OCI-LY7 (cell line): Measurements from ENCODE around the gene IL1RAPL1. TPM values are rescaled to one million over a fixed set of nuclear protein-coding genes. Genes with fewer than 3 reads are reported as not detected.

ENCODE experiments used
- BruUV-seq: library from RNA; stranded (reverse); fragments of 400-500 nt; replicated peaks from 2 replicates; lab custom pipeline; 2021; lab: Mats Ljungman, UMichigan
- CTCF ChIA-PET: fragments of 300-600 bp; sonication (Branson Sonifier 250); formaldehyde crosslinking; loops from one replicate; lab custom pipeline; 2022; ENCODE audit warnings: antibody characterized with exemption; ENCODE audit not compliant: unreplicated experiment; lab: Charles Lee
- POLR2A ChIA-PET: fragments of 300-600 bp; sonication (Branson Sonifier 250); formaldehyde crosslinking; loops from one replicate; lab custom pipeline; 2022; ENCODE audit warnings: antibody characterized with exemption; lab: Charles Lee
- DNase-seq: peaks from one replicate; pipeline ENCODE4 v3.0.0-alpha.2; 2015; ENCODE audit warnings: low spot score
- H2AFZ ChIP-seq: fragments of 200-600 bp; sonication (generic), shearing (Covaris generic); 2 replicates; pipeline ENCODE4 v1.6.1; 2014; ENCODE audit warnings: mild to moderate bottlenecking, antibody characterized with exemption, low read length, moderate library complexity
- H3K27ac ChIP-seq: fragments of 200-600 bp; sonication (generic); 2 replicates; pipeline ENCODE4 v1.5.1; 2014; ENCODE audit warnings: mixed run types, low read depth, mild to moderate bottlenecking, moderate library complexity, low read length, inconsistent platforms; ENCODE audit not compliant: poor library complexity, severe bottlenecking
- H3K36me3 ChIP-seq: fragments of 200-600 bp; sonication (generic); 2 replicates; pipeline ENCODE4 v1.6.1; 2014; ENCODE audit warnings: mild to moderate bottlenecking, antibody characterized with exemption, low read length, moderate library complexity, mixed read lengths; ENCODE audit not compliant: insufficient read depth
- H3K4me1 ChIP-seq: fragments of 200-600 bp; sonication (generic); 2 replicates; pipeline ENCODE4 v1.5.1; 2014; ENCODE audit warnings: mild to moderate bottlenecking, low read length; ENCODE audit not compliant: insufficient read depth, poor library complexity, severe bottlenecking
- H3K4me2 ChIP-seq: fragments of 200-600 bp; sonication (generic); 2 replicates; pipeline ENCODE4 v1.6.1; 2014; ENCODE audit warnings: mild to moderate bottlenecking, low read length
- H3K4me3 ChIP-seq: fragments of 200-600 bp; sonication (generic); 2 replicates; pipeline ENCODE4 v1.5.1; 2014; ENCODE audit warnings: mild to moderate bottlenecking, low read depth, low read length; ENCODE audit not compliant: poor library complexity, severe bottlenecking
- H3K79me2 ChIP-seq: fragments of 200-600 bp; sonication (generic); 2 replicates; pipeline ENCODE4 v1.6.1; 2016; ENCODE audit warnings: low read depth, mild to moderate bottlenecking, low read length, moderate library complexity, mixed read lengths; ENCODE audit not compliant: insufficient read depth
- H3K9me2 ChIP-seq: fragments of 200-600 bp; sonication (generic); 2 replicates; pipeline ENCODE4 v1.6.1; 2016; ENCODE audit warnings: mild to moderate bottlenecking, low read length, mixed read lengths; ENCODE audit not compliant: insufficient read depth
- H3K9me3 ChIP-seq: fragments of 200-600 bp; sonication (generic); 2 replicates; pipeline ENCODE4 v1.6.1; 2014; ENCODE audit warnings: mild to moderate bottlenecking, mixed run types, low read length, mixed read lengths
- H4K20me1 ChIP-seq: fragments of 200-600 bp; sonication (generic); 2 replicates; pipeline ENCODE4 v1.6.1; 2014; ENCODE audit warnings: mild to moderate bottlenecking, antibody characterized with exemption, low read length, moderate library complexity, mixed read lengths; ENCODE audit not compliant: insufficient read depth
- CTCF ChIP-seq: fragments of 200-600 bp; sonication (generic); conservative IDR thresholded peaks from 2 replicates; pipeline ENCODE4 v1.5.1; 2014; ENCODE audit warnings: mild to moderate bottlenecking, antibody characterized with exemption, low read length, moderate library complexity, mixed read lengths
- EZH2phosphoT487 ChIP-seq: fragments of 200-600 bp; sonication (generic); IDR thresholded peaks from 2 replicates; pipeline ENCODE4 v1.6.1; 2018; ENCODE audit warnings: low read depth, borderline replicate concordance, mild to moderate bottlenecking, mixed run types, antibody characterized with exemption, low read length, moderate library complexity, mixed read lengths
- intact Hi-C: fragments of 100-400 bp; cut with micrococcal nuclease; formaldehyde crosslinking; loops from one replicate; pipeline ENCODE4 v1.10.0; 2022; ENCODE audit not compliant: unreplicated experiment
- total RNA-seq, 2 experiments: library from RNA; depleted of rRNA in 1 of 2; stranded (reverse); fragments of >200 nt in 1 of 2; shearing (Covaris generic) in 1 of 2; gene quantifications; 2 replicates each; pipeline ENCODE4 v1.2.3, GENCODE V29; 2014 to 2022

The IL1RAPL1 gene
- total RNA-seq, 2 experiments from 2014 or later = not detected

GRCh38 chrX:29627833-29628232, 1040.6 kb downstream of the IL1RAPL1 start:
- H3K9me2 ChIP-seq = no peaks in the 10 kb centered on the region
- H4K20me1 ChIP-seq = no peaks in the 10 kb centered on the region
- no peaks in the 10 kb centered on the region for H3K36me3 ChIP-seq
- ChIA-PET CTCF (no interaction called here), POLR2A (no interaction called here)
- no peaks in the 10 kb centered on the region for H3K9me3 ChIP-seq
- no peak for TF ChIP-seq EZH2phosphoT487
- no peak for TF ChIP-seq CTCF
- no peaks in the 10 kb centered on the region for H3K4me1 ChIP-seq
- H3K79me2 ChIP-seq = no peaks in the 10 kb centered on the region
- BruUV-seq = no TSS peak
- H3K27ac ChIP-seq = no peak overlapping the region
- no peak overlapping the region for H3K4me2 ChIP-seq
- no peak for DNase-seq
- H2AFZ ChIP-seq = no peak overlapping the region
- no peak overlapping the region for H3K4me3 ChIP-seq
- intact Hi-C loops = no loop called here

- Histone ChIP-seq H3K4me1 (no peaks in the 10 kb centered on the region), H3K9me2 (no peaks in the 10 kb centered on the region), H3K79me2 (no peaks in the 10 kb centered on the region), H2AFZ (no peak overlapping the region), H3K9me3 (no peaks in the 10 kb centered on the region), H3K4me3 (no peak overlapping the region), H3K4me2 (no peak overlapping the region), H4K20me1 (no peaks in the 10 kb centered on the region), H3K36me3 (no peaks in the 10 kb centered on the region), H3K27ac (no peak overlapping the region)
- TF ChIP-seq EZH2phosphoT487 = no peak
- TF ChIP-seq CTCF = no peak
- intact Hi-C loops = no loop called here
- CTCF ChIA-PET = no interaction called here
- BruUV-seq = no TSS peak
- POLR2A ChIA-PET = no interaction called here
- no peak for DNase-seq
These were observed 1047.3 kb downstream of the IL1RAPL1 start for GRCh38 chrX:29634516-29634915.

GRCh38 chrX:29636331-29636730, 1049.1 kb downstream of the IL1RAPL1 start:
- BruUV-seq = no TSS peak
- POLR2A ChIA-PET = no interaction called here
- no peak overlapping the region for H3K4me3 ChIP-seq
- DNase-seq = no peak
- no peaks in the 10 kb centered on the region for H3K9me2 ChIP-seq
- H3K36me3 ChIP-seq = no peaks in the 10 kb centered on the region
- H4K20me1 ChIP-seq = no peaks in the 10 kb centered on the region
- intact Hi-C loops = no loop called here
- no peaks in the 10 kb centered on the region for H3K79me2 ChIP-seq
- CTCF ChIA-PET = no interaction called here
- H3K27ac ChIP-seq = no peak overlapping the region
- no peak overlapping the region for H3K4me2 ChIP-seq
- H3K4me1 ChIP-seq = no peaks in the 10 kb centered on the region
- H3K9me3 ChIP-seq = no peaks in the 10 kb centered on the region
- no peak overlapping the region for H2AFZ ChIP-seq
- TF ChIP-seq CTCF (no peak), EZH2phosphoT487 (no peak)
